CD4-positive, alpha-beta T cell treated with Interleukin-1 beta for 1 hour (primary cell): ENCODE data around the gene SLC9A3.
"Not testable (repeated sequence)": the region's sequence is repeated elsewhere in the genome, so short reads cannot be mapped to it uniquely, and the experiment has no call there.

Experiments used
- DNase-seq, 2 donors: peaks; one replicate each; pipeline ENCODE4 v3.0.0-alpha.2; 2020 to 2022

SLC9A3 gene

DNA sequence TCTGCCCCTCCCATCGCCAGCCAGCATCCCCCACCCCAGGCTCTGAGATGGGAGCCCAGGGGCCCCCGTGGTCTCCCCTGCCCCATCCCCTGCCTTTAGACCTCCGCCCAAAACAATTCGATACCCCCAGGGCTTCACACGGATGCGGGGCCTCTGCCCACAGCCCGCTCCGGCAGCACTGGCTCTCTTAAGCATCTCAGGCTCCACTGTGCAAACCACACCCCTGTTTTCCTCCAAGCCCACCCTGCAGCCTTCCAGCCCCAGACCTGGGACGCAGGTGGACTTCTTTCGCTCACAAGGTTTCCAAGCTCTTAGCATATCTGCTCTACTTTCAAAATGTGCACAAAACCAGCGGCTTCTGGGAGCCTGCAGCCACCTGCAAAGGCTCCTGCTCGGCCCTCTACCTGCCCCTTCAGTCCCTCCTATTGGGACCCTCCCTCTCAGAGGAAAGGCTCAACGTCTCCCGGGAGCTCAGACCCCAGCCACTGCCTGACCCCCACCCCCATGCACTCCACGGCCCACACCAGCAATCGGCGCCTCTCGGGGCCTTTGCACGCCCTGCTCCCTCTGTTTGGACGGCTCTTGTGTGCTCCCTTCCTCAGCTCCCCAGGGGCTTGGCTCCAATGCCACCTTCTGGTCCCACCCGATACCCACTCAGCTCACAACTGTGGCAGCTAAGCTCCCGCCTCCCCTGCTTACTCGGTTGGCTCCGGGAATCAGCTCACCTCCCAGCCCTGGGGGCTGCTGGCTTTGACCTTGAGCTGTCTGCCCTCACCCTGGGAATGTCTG is 918 bp upstream of the SLC9A3 start:
- DNase-seq = no peak

- no peak for DNase-seq
Observed at GRCh38 chr5:523441-524222, 617 bp downstream of the SLC9A3 start.

DNA sequence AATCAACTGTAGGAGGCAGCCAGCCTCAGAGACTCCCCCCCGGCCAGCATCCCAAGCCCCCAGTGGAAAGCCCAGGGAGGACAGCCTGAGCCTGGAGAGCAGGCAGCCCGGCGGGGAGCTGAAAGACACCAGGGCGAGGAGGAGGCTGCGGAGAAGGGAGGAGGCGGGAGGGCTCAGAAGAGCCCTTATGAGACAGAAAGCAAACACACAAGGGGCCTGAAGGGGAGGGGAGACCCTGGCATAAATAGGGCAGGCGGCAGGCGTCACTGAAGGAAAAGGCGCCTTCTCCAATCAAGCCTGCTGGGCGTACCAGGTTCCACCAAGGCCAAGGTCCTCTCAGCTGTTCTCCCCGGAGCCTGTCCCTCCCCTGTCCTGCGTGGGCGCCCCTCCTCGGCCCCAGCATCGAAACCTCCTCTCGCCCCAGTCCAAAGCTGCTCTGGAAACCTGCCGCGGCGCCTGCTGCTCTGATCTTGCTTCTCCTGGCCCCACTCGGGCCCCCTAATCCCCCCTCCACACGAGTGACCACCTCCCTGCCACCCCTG is 1.3 kb downstream of the SLC9A3 start:
- DNase-seq = no peak

DNA sequence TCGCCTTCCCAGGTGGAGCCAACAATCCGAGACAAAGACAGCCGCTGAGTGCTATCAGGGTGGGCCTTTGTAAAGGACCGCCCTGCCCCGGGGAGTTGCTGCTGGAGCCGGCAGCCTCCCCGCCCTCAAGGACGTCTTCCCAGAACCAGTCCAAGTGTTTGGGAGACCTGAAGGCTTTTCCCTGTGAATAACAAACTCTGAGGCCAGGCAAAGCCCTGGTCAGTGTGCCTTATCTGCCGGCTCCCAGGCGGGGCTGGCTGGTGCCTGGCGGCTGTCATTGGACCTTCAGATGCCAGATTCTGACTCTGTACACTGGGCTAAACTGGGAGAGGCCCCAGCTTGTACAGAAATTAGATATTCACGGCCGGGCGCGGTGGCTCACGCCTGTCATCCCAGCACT is 2.1 kb downstream of the SLC9A3 start:
- DNase-seq = no peak

GRCh38 chr5:521680-522079 is 2.6 kb downstream of the SLC9A3 start:
- no peak for DNase-seq

- DNase-seq = no peak
Observed at GRCh38 chr5:520850-521226, 3.4 kb downstream of the SLC9A3 start.

DNA sequence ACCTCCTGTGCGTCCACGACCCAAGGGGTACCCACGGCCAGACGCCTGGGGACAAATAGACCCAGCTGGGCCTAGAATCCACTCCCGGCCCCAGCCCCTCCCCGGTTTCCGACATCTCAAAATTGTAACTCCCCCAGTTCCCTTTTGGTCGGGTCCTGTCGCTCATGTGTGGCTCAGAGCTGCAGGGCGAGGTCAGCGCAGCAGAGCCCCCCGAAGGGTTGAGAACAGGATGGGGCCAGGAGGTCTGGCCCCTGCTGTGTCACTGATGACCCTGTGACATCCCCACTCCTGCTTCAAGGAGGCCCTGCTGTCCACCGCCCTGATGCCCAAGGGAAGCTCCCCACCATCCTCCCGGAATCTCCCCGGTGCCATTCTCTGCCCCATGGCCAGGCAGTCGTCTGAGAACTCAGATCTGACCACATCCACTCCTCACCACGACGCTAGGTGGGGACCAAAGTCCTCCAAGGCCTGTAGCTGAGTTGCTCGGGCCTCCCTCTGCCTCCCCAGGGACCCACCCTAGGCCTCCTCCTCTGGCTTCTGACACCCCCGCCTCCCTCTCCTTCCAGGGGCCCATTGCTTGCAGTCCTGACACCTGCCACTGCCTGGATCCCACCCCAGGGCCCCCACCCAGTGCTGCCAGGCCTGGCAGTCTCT is 3.9 kb downstream of the SLC9A3 start:
- no peak for DNase-seq

GRCh38 chr5:518721-519120 is 5.5 kb downstream of the SLC9A3 start:
- no peak for DNase-seq

DNA sequence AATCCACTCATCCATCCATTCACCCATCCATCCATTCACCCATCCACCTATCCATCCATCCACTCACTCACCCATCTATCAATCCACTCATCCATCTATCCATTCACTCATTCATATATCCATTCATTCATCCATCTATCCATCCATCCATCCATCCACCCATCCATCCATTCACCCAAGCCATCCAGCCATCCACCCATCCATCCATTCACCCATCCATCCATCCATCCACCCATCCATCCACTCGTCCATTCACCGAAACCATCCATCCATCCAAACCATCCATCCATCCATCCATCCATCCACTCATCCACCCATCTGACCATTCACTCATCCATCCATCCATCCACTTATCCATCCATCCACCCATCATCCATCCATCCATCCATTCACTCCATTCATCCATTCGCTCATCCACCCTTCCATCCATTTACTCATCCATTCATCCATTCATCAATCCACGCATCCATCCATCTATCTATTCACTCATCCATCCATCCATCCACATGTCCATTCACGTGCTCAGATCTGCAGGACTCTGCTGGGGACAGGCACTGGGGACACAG is 6.6 kb downstream of the SLC9A3 start:
- DNase-seq = no peak

DNA sequence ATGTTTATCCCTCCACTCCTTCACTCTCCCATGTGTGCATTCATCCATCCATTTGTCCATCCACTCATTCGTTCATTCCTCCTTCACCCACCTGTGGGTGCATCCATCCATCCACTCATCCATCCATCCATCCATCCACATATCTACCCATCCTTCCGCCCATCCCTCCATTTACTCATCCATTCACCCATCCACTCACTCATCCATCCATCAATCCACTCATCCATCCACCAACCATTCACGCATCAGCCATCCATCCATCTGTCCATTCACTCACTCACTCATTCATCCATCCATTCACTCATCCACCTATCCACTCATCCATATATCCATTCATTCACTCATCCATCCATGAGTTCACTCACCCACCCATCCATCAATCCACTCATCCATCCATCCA is 7.3 kb downstream of the SLC9A3 start:
- no peak for DNase-seq

DNA sequence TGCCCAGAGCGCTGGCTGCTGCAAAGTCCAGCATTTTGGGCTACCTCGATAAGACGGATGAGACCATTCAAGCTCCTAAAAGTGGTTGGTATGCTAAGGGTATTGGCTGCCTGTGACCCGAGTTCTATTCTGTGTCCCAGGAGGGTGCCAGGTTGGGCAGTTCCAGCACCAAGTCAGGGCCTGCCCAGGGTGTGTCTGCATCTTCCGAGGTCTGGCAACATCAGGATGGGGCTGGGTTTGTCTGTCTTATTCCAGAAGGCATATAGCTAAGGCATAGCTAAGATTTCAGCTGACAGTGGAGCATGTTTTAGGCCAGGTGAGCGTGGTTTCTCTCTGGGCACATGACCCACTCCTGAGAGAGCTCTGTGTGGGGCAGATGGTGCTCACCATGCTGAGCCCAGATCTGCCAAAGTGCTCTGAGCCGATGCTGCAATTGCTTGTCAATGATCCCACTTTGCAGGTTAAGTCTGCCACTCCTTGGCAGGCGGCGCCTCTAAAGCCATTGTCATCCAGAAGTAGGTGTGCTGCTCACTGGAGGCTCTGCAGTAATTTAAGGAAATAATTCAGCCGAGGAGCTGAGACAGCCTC is 7.8 kb downstream of the SLC9A3 start:
- no peak for DNase-seq

- DNase-seq = no peak
Observed at GRCh38 chr5:515273-515836, 8.9 kb downstream of the SLC9A3 start.

- DNase-seq = no peak
Observed at GRCh38 chr5:514673-515072, 9.6 kb downstream of the SLC9A3 start.

DNA sequence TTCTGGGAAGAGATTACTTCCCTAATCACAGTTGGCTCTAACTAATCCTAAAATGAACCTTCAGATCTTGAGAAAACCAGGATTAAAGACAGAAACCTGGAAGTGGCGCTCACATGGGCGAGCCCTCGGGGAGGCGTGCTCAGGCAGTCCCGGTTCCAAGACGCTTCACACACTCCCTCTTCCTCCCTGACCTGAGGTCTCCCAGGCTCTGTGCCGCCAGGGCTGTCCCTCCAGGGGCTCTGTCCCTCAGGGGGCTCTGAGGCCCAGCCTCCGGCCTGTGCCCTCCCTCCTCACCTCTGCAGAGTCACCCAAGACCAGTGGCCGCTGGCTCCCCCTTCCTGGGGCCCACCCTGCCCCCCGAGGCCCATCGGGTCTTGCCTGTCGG is 10.2 kb downstream of the SLC9A3 start:
- no peak for DNase-seq

DNA sequence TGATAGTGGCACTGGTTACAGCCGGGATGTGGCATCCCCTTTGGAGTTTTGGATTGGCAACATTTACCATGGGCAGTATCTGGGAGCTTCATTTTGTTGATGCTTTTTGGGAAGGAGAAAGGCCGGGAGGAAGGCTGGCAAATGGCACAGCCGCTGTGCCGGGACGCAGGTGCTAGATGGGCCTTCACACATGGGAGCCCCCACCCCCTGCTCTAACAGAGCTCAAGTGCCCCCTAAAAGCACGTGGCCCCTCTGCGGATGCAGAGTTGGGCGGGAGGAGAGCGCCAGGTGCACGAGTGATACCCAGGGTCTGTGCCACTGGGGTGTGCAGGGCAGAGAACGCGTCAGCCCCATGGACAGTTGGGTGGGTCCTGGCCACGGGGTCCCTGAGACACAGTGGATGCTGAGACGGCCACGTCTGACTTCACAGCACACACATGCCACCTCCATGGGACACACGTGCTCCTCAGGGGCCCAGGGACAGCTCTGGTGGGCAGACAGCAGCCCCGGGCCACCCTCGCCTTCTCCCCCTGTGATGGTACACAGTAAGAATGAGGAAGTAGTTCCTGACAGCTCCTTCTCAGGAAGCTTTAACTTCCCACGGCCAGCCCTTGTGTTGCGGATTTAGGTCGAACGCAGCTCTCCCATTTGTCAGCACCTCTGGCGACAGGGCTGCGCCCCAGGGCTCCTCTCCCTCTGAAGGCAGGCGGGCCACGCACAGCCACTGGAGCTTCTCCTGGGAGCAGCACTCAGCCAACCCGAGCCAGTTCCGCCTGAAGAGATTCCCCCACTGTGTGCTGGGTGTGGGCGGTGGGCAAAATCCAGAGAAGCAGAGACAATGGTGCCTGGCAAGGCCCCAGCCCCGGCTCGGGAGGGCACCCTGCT is 10.8 kb downstream of the SLC9A3 start:
- no peak for DNase-seq

DNA sequence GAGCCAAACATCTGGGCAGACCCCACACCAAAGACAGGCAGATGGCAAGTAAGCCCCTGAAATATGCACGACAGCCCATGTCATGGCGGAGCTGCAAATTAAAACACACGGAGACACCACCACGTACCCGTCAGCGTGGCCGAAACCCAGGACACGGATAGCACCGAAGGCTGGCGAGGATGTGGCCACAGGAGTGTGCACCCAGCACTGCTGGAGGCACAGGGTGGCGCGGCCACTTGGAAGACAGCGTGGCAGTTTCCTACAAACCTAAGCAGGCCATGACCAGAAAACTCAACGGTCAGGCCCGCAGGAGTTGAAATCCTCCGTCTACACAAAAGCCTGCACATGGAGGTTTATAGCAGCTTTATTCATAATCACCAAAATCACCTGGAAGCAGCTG is 12.8 kb downstream of the SLC9A3 start:
- no peak for DNase-seq

DNA sequence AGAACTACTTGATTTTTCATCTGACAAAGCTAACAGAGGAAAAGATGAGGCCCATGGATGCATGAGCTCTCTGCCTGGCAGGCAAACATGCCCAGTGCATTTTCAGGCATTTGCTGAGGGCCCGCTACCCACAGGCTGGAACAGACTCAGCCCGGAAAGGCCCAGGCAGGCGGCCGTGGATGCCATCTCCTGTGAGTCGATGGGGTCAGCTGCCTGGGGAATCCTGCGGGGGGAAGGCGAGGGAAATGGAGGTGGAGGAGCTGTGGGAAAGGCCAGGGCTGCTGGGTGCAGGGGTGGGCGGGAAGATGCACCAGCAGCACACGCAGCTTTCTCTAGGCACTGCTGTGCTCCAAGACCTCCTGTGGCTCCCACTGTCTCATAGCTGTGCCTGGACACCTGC is 13.7 kb downstream of the SLC9A3 start:
- no peak for DNase-seq

DNA sequence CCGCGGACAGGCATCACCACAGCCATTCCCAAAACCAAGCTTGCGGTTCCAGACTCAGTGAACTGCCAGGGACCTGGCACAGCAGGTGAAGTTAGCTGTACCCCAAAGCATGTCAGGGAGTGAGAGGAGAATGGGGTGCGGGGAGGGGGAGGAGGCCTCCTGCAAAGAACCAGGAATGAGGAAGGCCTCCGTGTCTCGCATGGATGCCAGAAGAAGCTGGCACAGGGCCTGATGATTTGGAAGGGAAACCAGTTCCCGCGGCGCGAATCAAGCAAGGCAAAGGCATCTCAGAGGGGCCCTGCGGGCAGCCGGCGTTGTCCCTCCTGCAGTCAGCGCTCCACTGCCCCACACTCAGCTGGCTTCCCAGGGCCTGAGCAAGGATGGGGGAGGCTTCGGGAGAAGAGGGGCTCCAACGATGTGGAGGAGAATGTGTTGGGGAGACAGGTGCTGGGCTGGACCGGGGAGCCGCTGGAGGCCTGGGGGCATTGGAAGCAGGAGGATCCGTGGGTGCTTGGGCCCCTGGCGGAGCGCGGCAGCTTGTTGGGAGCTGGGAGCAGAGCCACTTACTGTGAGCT is 14.6 kb downstream of the SLC9A3 start:
- DNase-seq = no peak

GRCh38 chr5:507986-508575 is 16.2 kb downstream of the SLC9A3 start:
- DNase-seq = not testable (repeated sequence)

GRCh38 chr5:505951-506525 is 18.2 kb downstream of the SLC9A3 start:
- DNase-seq = no peak
